ENCODE measurements around the gene PUS1. TPM values are rescaled to one million over a fixed set of nuclear protein-coding genes. Genes with fewer than 3 reads are reported as not detected.

PUS1 gene
- total RNA-seq, 1 experiment from 2014 or later, result 44.6 TPM

GRCh38 chr12:131901431-131902331 lies 27.4 kb upstream of the PUS1 start:
- in situ Hi-C loops (cut with HindIII; ENCODE audit: low sequenced_read_pairs), result no loop called here
- DNase-seq (ENCODE audit: low spot score), result no peak

- DNase-seq (ENCODE audit: low spot score), result no peak
- in situ Hi-C loops (cut with HindIII; ENCODE audit: low sequenced_read_pairs), result no loop called here
These were observed 26.5 kb upstream of the PUS1 start for GRCh38 chr12:131902332-131903241.

- in situ Hi-C loops (cut with HindIII; ENCODE audit: low sequenced_read_pairs), result no loop called here
- no peak for DNase-seq (ENCODE audit: low spot score)
These were observed 25.5 kb upstream of the PUS1 start for GRCh38 chr12:131903270-131904255.

- DNase-seq (ENCODE audit: low spot score), result no peak
These were observed 24.7 kb upstream of the PUS1 start for GRCh38 chr12:131904346-131904745.

GRCh38 chr12:131905081-131905629 lies 23.9 kb upstream of the PUS1 start:
- no peak for DNase-seq (ENCODE audit: low spot score)
- in situ Hi-C loops (cut with HindIII; ENCODE audit: low sequenced_read_pairs), result no loop called here

More at GRCh38 chr12:131904346-131904745, 24.7 kb upstream of the PUS1 start:
- in situ Hi-C loops (cut with HindIII; ENCODE audit: low sequenced_read_pairs), result no loop called here

- in situ Hi-C loops (cut with HindIII; ENCODE audit: low sequenced_read_pairs), result no loop called here
- peak; percentile 79 for DNase-seq (ENCODE audit: low spot score)
These were observed 23.4 kb upstream of the PUS1 start for GRCh38 chr12:131905630-131906091.

- DNase-seq (ENCODE audit: low spot score), result no peak
- in situ Hi-C loops (cut with HindIII; ENCODE audit: low sequenced_read_pairs), result no loop called here
These were observed 21.5 kb upstream of the PUS1 start for GRCh38 chr12:131907379-131908091.

- DNase-seq (ENCODE audit: low spot score), result no peak
- in situ Hi-C loops (cut with HindIII; ENCODE audit: low sequenced_read_pairs), result no loop called here
These were observed 20.7 kb upstream of the PUS1 start for GRCh38 chr12:131908092-131909080.

GRCh38 chr12:131909081-131909751 lies 19.9 kb upstream of the PUS1 start:
- in situ Hi-C loops (cut with HindIII; ENCODE audit: low sequenced_read_pairs), result no loop called here
- no peak for DNase-seq (ENCODE audit: low spot score)

- in situ Hi-C loops (cut with HindIII; ENCODE audit: low sequenced_read_pairs), result no loop called here
- no peak for DNase-seq (ENCODE audit: low spot score)
These were observed 19.3 kb upstream of the PUS1 start for GRCh38 chr12:131909752-131910219.

- DNase-seq (ENCODE audit: low spot score), result no peak
- in situ Hi-C loops (cut with HindIII; ENCODE audit: low sequenced_read_pairs), result no loop called here
These were observed 18.6 kb upstream of the PUS1 start for GRCh38 chr12:131910302-131911027.

GRCh38 chr12:131911028-131911650 lies 17.9 kb upstream of the PUS1 start:
- in situ Hi-C loops (cut with HindIII; ENCODE audit: low sequenced_read_pairs), result no loop called here
- no peak for DNase-seq (ENCODE audit: low spot score)

GRCh38 chr12:131911851-131912477 lies 17.1 kb upstream of the PUS1 start:
- in situ Hi-C loops (cut with HindIII; ENCODE audit: low sequenced_read_pairs), result no loop called here
- DNase-seq (ENCODE audit: low spot score), result no peak

GRCh38 chr12:131912518-131913274 lies 16.4 kb upstream of the PUS1 start:
- in situ Hi-C loops (cut with HindIII; ENCODE audit: low sequenced_read_pairs), result no loop called here
- peak; percentile 67 for DNase-seq (ENCODE audit: low spot score)

All from G401 (cell line).